IMR-90 (cell line): Measurements from ENCODE around the gene DRD3. TPM values are rescaled to one million over a fixed set of nuclear protein-coding genes. Genes with fewer than 3 reads are reported as not detected.

ENCODE experiments used
- ATAC-seq: fragments of 200-7000 bp; cut with Tn5 transposase; 2 replicates; pipeline ENCODE4 v1.9.1; 2020; ENCODE audit warnings: low read depth, mild to moderate bottlenecking, moderate library complexity
- BruUV-seq: library from RNA; stranded (reverse); fragments of 400-500 nt; replicated peaks from 2 replicates; lab custom pipeline; 2021; lab: Mats Ljungman, UMichigan
- CTCF ChIA-PET: fragments of 300-600 bp; formaldehyde crosslinking; extraction: SDS; loops from one replicate; lab custom pipeline; 2021; ENCODE audit warnings: antibody characterized with exemption; lab: Yijun Ruan, JAX
- POLR2A ChIA-PET: fragments of 300-600 bp; sonication (Branson Sonifier 250); formaldehyde crosslinking; loops from one replicate; lab custom pipeline; 2022; ENCODE audit warnings: antibody characterized with exemption; ENCODE audit not compliant: unreplicated experiment; lab: Charles Lee
- DNase-seq: peaks from one replicate; pipeline ENCODE4 v3.0.0; 2013
- H2AFZ ChIP-seq: replicated peaks from 2 replicates; pipeline ENCODE3; 2013; ENCODE audit warnings: low read length, mild to moderate bottlenecking; ENCODE audit not compliant: poor library complexity
- H2AK5ac ChIP-seq: 2 replicates; pipeline ENCODE4 v1.6.1; 2013; ENCODE audit warnings: low read depth, low read length, inconsistent platforms
- H2AK9ac ChIP-seq: replicated peaks from 2 replicates; pipeline ENCODE3; 2013; ENCODE audit warnings: mild to moderate bottlenecking, low read depth, low read length, moderate library complexity; ENCODE audit not compliant: poor library complexity
- H2BK120ac ChIP-seq: 2 replicates; pipeline ENCODE4 v1.6.1; 2013; ENCODE audit warnings: low read depth, low read length, inconsistent platforms
- H2BK15ac ChIP-seq: 3 replicates; pipeline ENCODE4 v1.6.1; 2013; ENCODE audit warnings: low read depth, low read length, inconsistent platforms
- H2BK20ac ChIP-seq: 2 replicates; pipeline ENCODE4 v1.6.1; 2013; ENCODE audit warnings: low read depth, mild to moderate bottlenecking, inconsistent platforms, low read length, moderate library complexity
- H2BK5ac ChIP-seq: 2 replicates; pipeline ENCODE4 v1.6.1; 2013; ENCODE audit warnings: mild to moderate bottlenecking, low read depth, low read length, inconsistent platforms; ENCODE audit not compliant: poor library complexity, severe bottlenecking
- H3K14ac ChIP-seq: replicated peaks from 2 replicates; pipeline ENCODE4 v1.6.1; 2013; ENCODE audit warnings: low read depth, low read length, inconsistent platforms
- H3K18ac ChIP-seq: 2 replicates; pipeline ENCODE4 v1.6.1; 2013; ENCODE audit warnings: low read depth, low read length, control low read depth
- H3K23ac ChIP-seq: 2 replicates; pipeline ENCODE4 v1.6.1; 2013; ENCODE audit warnings: low read depth, low read length, inconsistent platforms
- H3K27ac ChIP-seq: 2 replicates; pipeline ENCODE4 v1.5.1; 2013; ENCODE audit warnings: mild to moderate bottlenecking, control low read depth, low read length; ENCODE audit not compliant: insufficient read depth
- H3K27me3 ChIP-seq: 2 replicates; pipeline ENCODE4 v1.6.1; 2013; ENCODE audit warnings: low read length; ENCODE audit not compliant: control insufficient read depth, insufficient read depth
- H3K36me3 ChIP-seq: 2 replicates; pipeline ENCODE4 v1.6.1; 2013; ENCODE audit warnings: low read length, mixed read lengths; ENCODE audit not compliant: control insufficient read depth, insufficient read depth
- H3K4ac ChIP-seq: 2 replicates; pipeline ENCODE4 v1.6.1; 2013; ENCODE audit warnings: low read depth, low read length, inconsistent platforms
- H3K4me1 ChIP-seq: 2 replicates; pipeline ENCODE4 v1.6.1; 2013; ENCODE audit warnings: low read length, mixed read lengths; ENCODE audit not compliant: control insufficient read depth, insufficient read depth
- H3K4me2 ChIP-seq: 2 replicates; pipeline ENCODE4 v1.6.1; 2013; ENCODE audit warnings: low read depth, mild to moderate bottlenecking, control low read depth, low read length, moderate library complexity
- H3K4me3 ChIP-seq: 2 replicates; pipeline ENCODE4 v1.5.1; 2013; ENCODE audit warnings: low read depth, mild to moderate bottlenecking, control low read depth, low read length, moderate library complexity; ENCODE audit not compliant: insufficient read depth
- H3K56ac ChIP-seq: 2 replicates; pipeline ENCODE4 v1.6.1; 2013; ENCODE audit warnings: low read length, inconsistent platforms; ENCODE audit not compliant: insufficient read depth; ENCODE audit errors: extremely low read depth
- H3K79me1 ChIP-seq, 2 experiments: 2 replicates each; pipeline ENCODE4 v1.6.1; 2013; ENCODE audit warnings: low read length in 2 of 2, inconsistent platforms in 1 of 2, low read depth in 1 of 2
- H3K9ac ChIP-seq: 2 replicates; pipeline ENCODE4 v1.6.1; 2013; ENCODE audit warnings: low read depth, low read length, control low read depth
- H3K9me1 ChIP-seq: 2 replicates; pipeline ENCODE4 v1.6.1; 2013; ENCODE audit warnings: low read length, inconsistent platforms; ENCODE audit not compliant: insufficient read depth
- H3K9me3 ChIP-seq: 2 replicates; pipeline ENCODE4 v1.6.1; 2013; ENCODE audit warnings: low read length; ENCODE audit not compliant: control insufficient read depth, insufficient read depth
- H4K20me1 ChIP-seq: 2 replicates; pipeline ENCODE4 v1.6.1; 2013; ENCODE audit warnings: low read length, inconsistent platforms; ENCODE audit not compliant: insufficient read depth
- H4K5ac ChIP-seq: 2 replicates; pipeline ENCODE4 v1.6.1; 2013; ENCODE audit warnings: mild to moderate bottlenecking, low read depth, low read length, control low read depth
- H4K8ac ChIP-seq, 2 experiments: 2 replicates each; pipeline ENCODE4 v1.6.1; 2013; ENCODE audit warnings: low read depth in 2 of 2, low read length in 2 of 2, control low read depth in 1 of 2, inconsistent platforms in 1 of 2
- H4K91ac ChIP-seq: 2 replicates; pipeline ENCODE4 v1.6.1; 2013; ENCODE audit warnings: low read depth, low read length, inconsistent platforms; ENCODE audit not compliant: insufficient read depth
- BHLHE40 ChIP-seq: fragments of 150-350 bp; IDR thresholded peaks from 2 replicates; pipeline ENCODE4 v1.6.1; 2016; ENCODE audit warnings: mild to moderate bottlenecking, low read depth, low read length
- CEBPB ChIP-seq: IDR thresholded peaks from 2 replicates; pipeline ENCODE4 v1.6.1; 2012; ENCODE audit warnings: low read depth, low read length, improper control_type of control experiment
- CHD1 ChIP-seq: IDR thresholded peaks from 2 replicates; pipeline ENCODE4 v1.6.1; 2012; ENCODE audit warnings: low read depth, low read length, improper control_type of control experiment
- FOS ChIP-seq: fragments of 150-350 bp; IDR thresholded peaks from 2 replicates; pipeline ENCODE4 v1.6.1; 2016; ENCODE audit warnings: low read depth, low read length
- MAFK ChIP-seq: IDR thresholded peaks from 2 replicates; pipeline ENCODE4 v1.6.1; 2012; ENCODE audit warnings: low read depth, low read length, improper control_type of control experiment
- MAZ ChIP-seq: IDR thresholded peaks from 2 replicates; pipeline ENCODE4 v1.6.1; 2012; ENCODE audit warnings: low read depth, mild to moderate bottlenecking, low read length, improper control_type of control experiment, moderate library complexity, borderline replicate concordance
- MXI1 ChIP-seq: IDR thresholded peaks from 2 replicates; pipeline ENCODE4 v1.6.1; 2012; ENCODE audit warnings: low read depth, mild to moderate bottlenecking, low read length, moderate library complexity, borderline replicate concordance
- NFE2L2 ChIP-seq: fragments of 150-350 bp; IDR thresholded peaks from 2 replicates; pipeline ENCODE4 v1.6.1; 2016; ENCODE audit warnings: low read depth, mild to moderate bottlenecking, low read length
- POLR2A ChIP-seq: IDR thresholded peaks from 2 replicates; pipeline ENCODE4 v1.6.1; 2012; ENCODE audit warnings: mild to moderate bottlenecking, low read depth, low read length
- RAD21 ChIP-seq: IDR thresholded peaks from 2 replicates; pipeline ENCODE4 v1.6.1; 2012; ENCODE audit warnings: low read length, improper control_type of control experiment
- RCOR1 ChIP-seq: IDR thresholded peaks from 2 replicates; pipeline ENCODE4 v1.6.1; 2012; ENCODE audit warnings: mild to moderate bottlenecking, low read length, improper control_type of control experiment; ENCODE audit not compliant: insufficient replicate concordance
- RFX5 ChIP-seq: IDR thresholded peaks from 2 replicates; pipeline ENCODE4 v1.8.0; 2012; ENCODE audit warnings: low read depth, mild to moderate bottlenecking, low read length, moderate library complexity
- SMC3 ChIP-seq: fragments of 150-350 bp; IDR thresholded peaks from 2 replicates; pipeline ENCODE4 v1.6.1; 2016; ENCODE audit warnings: low read depth, mild to moderate bottlenecking, antibody characterized with exemption, low read length, moderate library complexity
- dilution Hi-C: fragments of 300-500 bp; cut with HindIII; formaldehyde crosslinking; loops from one replicate; pipeline ENCODE4 v1.14.3; 2018; ENCODE audit warnings: low sequenced_read_pairs; ENCODE audit not compliant: unreplicated experiment
- in situ Hi-C: fragments of 300-500 bp; cut with MboI; formaldehyde crosslinking; loops from 3 replicates; pipeline ENCODE4 v1.14.3; 2019; ENCODE audit warnings: low sequenced_read_pairs, inconsistent platforms, mixed read lengths
- intact Hi-C: fragments of 100-400 bp; cut with micrococcal nuclease; formaldehyde crosslinking; loops from 2 replicates; pipeline ENCODE4 v1.10.0; 2022
- polyA plus RNA-seq, 3 experiments: library from polyadenylated mRNA; depleted of rRNA; stranded (reverse); fragments of >200 nt; gene quantifications; 2 replicates each; pipeline ENCODE4 v1.2.3, GENCODE V29; 2012; ENCODE audit warnings: low replicate concordance in 1 of 3
- total RNA-seq: library from RNA; depleted of rRNA; stranded (reverse); fragments of >200 nt; gene quantifications from 2 replicates; pipeline ENCODE4 v1.2.3, GENCODE V29; 2012
- TF ChIP-seq, protein P1 (sequence below): fragments of 150-350 bp; IDR thresholded peaks from 2 replicates; pipeline ENCODE4 v1.6.1; 2017; ENCODE audit warnings: mild to moderate bottlenecking, antibody characterized with exemption, low read length, low read depth
- TF ChIP-seq, protein P2 (sequence below): conservative IDR thresholded peaks from 2 replicates; pipeline ENCODE4 v1.5.1; 2012; ENCODE audit warnings: mild to moderate bottlenecking, low read depth, low read length, improper control_type of control experiment
- TF ChIP-seq, protein P3 (sequence below): fragments of 150-350 bp; IDR thresholded peaks from 2 replicates; pipeline ENCODE4 v1.6.1; 2016; ENCODE audit warnings: low read depth, mild to moderate bottlenecking, low read length, moderate library complexity, borderline replicate concordance

The DRD3 gene
- total and polyA plus RNA-seq, 2 of the 4 experiments (the other 2 are of a cell fraction): not detected

DNA sequence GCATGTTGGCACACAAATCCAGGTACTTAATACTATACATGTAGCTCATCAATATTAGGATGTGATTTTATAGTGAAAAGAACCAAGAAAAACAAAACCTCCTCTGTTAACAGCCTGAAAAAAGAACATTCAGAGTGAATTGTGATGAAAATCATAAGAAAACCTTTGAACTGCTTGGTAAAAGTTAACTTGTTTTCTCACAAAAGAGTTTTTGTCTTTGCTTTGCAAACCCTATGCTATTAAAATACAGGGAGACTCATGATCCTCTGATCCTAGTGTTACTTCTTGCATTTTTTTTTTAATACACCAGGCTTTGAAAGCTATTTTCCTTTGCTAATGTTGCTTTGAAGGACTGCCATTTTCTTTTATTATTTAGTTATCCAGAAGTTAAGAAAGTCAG is 98.7 kb downstream of the DRD3 start:
- Histone ChIP-seq H2AK9ac (no peak overlapping the region), H4K91ac (peak overlapping the region; percentile 69), H3K18ac (peak overlapping the region; percentile 55; the same call in 1 of the 2 replicates), H2BK20ac (peak overlapping the region; percentile 81), H3K9ac (peak overlapping the region; percentile 87), H3K79me1 (no peaks in the 10 kb centered on the region), H2BK5ac (peak overlapping the region; percentile 85), H3K9me3 (no peaks in the 10 kb centered on the region), H4K5ac (peak overlapping the region; percentile 22; the same call in 1 of the 2 replicates), H3K36me3 (peaks cover 12% of the 10 kb centered on the region), H3K23ac (peak overlapping the region; percentile 57; the same call in 1 of the 2 replicates), H3K27me3 (no peaks in the 10 kb centered on the region), H2BK15ac (0 out of 3 replicates have a peak overlapping the region, but pooled peaks have one; percentile 42), H3K4me3 (peak overlapping the region; percentile 26; the same call in 1 of the 2 replicates), H3K27ac (peak overlapping the region; percentile 96; the same call in 1 of the 2 replicates), H3K56ac (peak overlapping the region; percentile 87; the same call in 1 of the 2 replicates), H3K4ac (peak overlapping the region; percentile 80), H3K9me1 (0 out of 2 replicates have a peak, but pooled peaks cover 4% of the 10 kb centered on the region), H4K8ac (peak overlapping the region in 1 of 2 experiments; percentile 79; a peak in 1 of 4 replicates), H3K4me1 (peaks cover 6% of the 10 kb centered on the region), H3K14ac (peak overlapping the region; percentile 67), H4K20me1 (no peaks in the 10 kb centered on the region), H2AFZ (no peak overlapping the region), H2AK5ac (peak overlapping the region; percentile 88; the same call in 1 of the 2 replicates), H3K4me2 (peak overlapping the region; percentile 76), H2BK120ac (peak overlapping the region; percentile 86)
- no TSS peak for BruUV-seq
- intact Hi-C loops: no loop called here
- TF ChIP-seq, protein P1, sequence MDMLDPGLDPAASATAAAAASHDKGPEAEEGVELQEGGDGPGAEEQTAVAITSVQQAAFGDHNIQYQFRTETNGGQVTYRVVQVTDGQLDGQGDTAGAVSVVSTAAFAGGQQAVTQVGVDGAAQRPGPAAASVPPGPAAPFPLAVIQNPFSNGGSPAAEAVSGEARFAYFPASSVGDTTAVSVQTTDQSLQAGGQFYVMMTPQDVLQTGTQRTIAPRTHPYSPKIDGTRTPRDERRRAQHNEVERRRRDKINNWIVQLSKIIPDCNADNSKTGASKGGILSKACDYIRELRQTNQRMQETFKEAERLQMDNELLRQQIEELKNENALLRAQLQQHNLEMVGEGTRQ: no peak
- TF ChIP-seq RAD21 (no peak), BHLHE40 (no peak), RFX5 (no peak), NFE2L2 (no peak), CEBPB (no peak), MXI1 (no peak), RCOR1 (no peak), FOS (no peak), MAFK (no peak), SMC3 (no peak), MAZ (no peak), CHD1 (no peak), POLR2A (no peak)
- TF ChIP-seq, protein P2, sequence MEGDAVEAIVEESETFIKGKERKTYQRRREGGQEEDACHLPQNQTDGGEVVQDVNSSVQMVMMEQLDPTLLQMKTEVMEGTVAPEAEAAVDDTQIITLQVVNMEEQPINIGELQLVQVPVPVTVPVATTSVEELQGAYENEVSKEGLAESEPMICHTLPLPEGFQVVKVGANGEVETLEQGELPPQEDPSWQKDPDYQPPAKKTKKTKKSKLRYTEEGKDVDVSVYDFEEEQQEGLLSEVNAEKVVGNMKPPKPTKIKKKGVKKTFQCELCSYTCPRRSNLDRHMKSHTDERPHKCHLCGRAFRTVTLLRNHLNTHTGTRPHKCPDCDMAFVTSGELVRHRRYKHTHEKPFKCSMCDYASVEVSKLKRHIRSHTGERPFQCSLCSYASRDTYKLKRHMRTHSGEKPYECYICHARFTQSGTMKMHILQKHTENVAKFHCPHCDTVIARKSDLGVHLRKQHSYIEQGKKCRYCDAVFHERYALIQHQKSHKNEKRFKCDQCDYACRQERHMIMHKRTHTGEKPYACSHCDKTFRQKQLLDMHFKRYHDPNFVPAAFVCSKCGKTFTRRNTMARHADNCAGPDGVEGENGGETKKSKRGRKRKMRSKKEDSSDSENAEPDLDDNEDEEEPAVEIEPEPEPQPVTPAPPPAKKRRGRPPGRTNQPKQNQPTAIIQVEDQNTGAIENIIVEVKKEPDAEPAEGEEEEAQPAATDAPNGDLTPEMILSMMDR: no peak
- TF ChIP-seq, protein P3, sequence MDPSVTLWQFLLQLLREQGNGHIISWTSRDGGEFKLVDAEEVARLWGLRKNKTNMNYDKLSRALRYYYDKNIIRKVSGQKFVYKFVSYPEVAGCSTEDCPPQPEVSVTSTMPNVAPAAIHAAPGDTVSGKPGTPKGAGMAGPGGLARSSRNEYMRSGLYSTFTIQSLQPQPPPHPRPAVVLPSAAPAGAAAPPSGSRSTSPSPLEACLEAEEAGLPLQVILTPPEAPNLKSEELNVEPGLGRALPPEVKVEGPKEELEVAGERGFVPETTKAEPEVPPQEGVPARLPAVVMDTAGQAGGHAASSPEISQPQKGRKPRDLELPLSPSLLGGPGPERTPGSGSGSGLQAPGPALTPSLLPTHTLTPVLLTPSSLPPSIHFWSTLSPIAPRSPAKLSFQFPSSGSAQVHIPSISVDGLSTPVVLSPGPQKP: no peak
- dilution Hi-C loops: no loop called here
- CTCF ChIA-PET: no interaction called here
- POLR2A ChIA-PET: no interaction called here
- in situ Hi-C loops: no loop called here
- DNase-seq (no peak), ATAC-seq (no peak)
